Mammary epithelial cell (primary cell): Measurements from ENCODE around the gene OR5H6.

Source experiments
- CTCF ChIP-seq, 2 donors: IDR thresholded peaks in 1 of 2; conservative IDR thresholded peaks in 1 of 2; 2 replicates each; pipeline ENCODE4 v1.5.1; 2011 to 2012; ENCODE audit warnings: inconsistent platforms in 2 of 2, low read length in 2 of 2, mild to moderate bottlenecking in 2 of 2, control low read depth in 1 of 2, low read depth in 1 of 2; ENCODE audit not compliant: insufficient read depth in 1 of 2; ENCODE audit errors: extremely low read depth in 1 of 2
- EZH2 ChIP-seq: IDR thresholded peaks from 2 replicates; pipeline ENCODE4 v1.6.1; 2012; ENCODE audit warnings: low read length, inconsistent platforms, borderline replicate concordance

GRCh38 chr3:98263944-98264343 is at the start of gene OR5H6:
- TF ChIP-seq CTCF (conservative IDR thresholded peaks at IDR 0.05 in 1 of 2, IDR thresholded peaks at IDR 0.05 in 1 of 2; ENCODE audit: extremely low read depth in 1 of 2, insufficient read depth in 1 of 2, low read depth in 1 of 2, low read length in 2 of 2) (no peak), EZH2 (no peak)
